ENCODE measurements around the gene UCHL3. TPM values are rescaled to one million over a fixed set of nuclear protein-coding genes. Genes with fewer than 3 reads are reported as not detected.

Gene UCHL3
- 27.9 and 80.1 TPM in 2 replicates for total RNA-seq

DNA sequence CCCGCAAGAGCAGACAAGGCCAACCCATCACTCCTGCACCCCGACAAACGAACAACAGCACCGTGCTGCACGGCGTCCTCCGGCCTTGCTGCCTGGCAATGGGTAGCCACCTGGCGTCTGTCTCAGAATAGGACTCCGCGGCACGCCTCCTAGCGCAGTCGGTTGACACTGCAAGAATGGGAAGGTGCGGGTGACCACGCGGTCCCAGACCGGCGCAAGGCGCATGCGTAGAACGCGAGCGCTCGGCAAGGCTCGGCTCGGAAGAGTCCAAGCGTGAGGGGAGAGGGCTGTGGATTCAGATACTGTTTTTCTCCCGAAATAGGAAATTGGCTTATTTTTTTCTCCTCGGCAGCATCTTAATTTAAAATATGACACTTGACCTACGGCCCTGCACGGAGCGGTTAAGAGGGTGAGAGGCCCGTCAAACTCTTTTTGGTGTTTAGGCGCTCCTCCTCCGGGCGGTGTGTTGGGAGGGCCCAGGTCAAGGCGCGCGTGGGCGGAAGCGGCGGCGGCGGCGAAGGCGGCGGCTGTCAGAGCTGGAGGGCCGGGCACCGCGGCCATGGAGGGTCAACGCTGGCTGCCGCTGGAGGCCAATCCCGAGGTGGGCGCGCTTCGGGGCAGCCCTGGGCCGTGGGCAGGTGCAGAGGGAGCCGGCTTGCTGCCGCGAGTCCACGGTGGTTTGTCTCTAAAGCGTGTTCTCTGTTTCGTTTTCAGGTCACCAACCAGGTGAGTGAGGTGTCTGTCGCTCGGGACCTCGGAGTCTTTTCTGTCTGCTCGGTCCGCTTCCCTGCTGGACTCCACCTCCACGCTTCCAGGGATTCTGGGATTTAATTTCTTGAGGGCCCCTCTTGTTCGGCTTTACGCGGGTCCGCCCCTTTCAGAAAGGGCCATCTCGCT lies at the start of gene UCHL3:
Gene UCHL3 (plus strand): TSS at position 530 of the 897 bp plus-strand sequence. CDS start 30 bp downstream, at position 560.

GRCh38 chr13:75537401-75538365 lies 11.9 kb upstream of the UCHL3 start, which contains the start of gene COMMD6:
Gene COMMD6, minus strand, starts transcription at chr13:75537841. Its CDS starts 36 bp downstream, at chr13:75537805.

DNA sequence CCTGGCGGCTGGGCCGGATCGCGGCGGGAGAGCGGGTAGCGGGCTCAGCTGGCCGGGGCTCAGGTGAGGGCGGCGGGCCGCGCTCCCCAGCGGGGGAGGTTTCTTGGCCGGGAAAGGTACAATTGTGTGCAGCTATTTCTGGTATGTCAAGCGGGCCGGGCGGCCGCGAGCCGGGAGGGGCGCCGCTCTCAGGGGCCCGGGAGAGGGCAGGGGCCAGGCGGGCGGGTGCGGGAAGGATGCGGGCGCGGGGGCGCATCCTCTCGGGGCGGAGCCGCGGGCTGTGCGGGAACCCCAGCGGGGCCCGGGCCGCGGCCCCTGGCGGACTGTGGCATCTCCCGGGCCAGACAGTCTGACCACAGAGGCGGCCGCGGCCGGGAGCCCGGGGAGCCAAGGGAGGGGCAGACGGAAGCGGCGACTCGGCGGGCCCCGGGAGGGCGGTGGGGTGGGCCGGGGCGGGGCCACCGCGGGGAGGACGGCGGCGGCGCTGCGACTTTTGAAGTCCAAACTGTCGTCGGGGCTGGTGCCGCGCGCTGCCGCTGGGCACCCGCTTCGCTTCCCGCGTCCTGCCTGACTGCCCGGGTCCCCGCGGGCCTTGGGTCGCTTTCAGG lies 86.3 kb downstream of the UCHL3 start, which contains the start of gene LMO7:
Gene LMO7 (plus strand): TSS at position 503 of the 608 bp plus-strand sequence. CDS start 328 bp downstream, outside the sequence.

Other genes starting within 250 kb of the UCHL3 start
- 7.3 and 8.6 TPM in 2 replicates for gene TBC1D4, start 67.6 kb upstream of the UCHL3 start, total RNA-seq
- 19.6 and 47.1 TPM in 2 replicates for gene COMMD6, start 11.9 kb upstream of the UCHL3 start, total RNA-seq
- 81.6 and 97.0 TPM in 2 replicates for gene LMO7, start 86.5 kb downstream of the UCHL3 start, total RNA-seq